Measurements from ENCODE around the gene MARK2.

DNA sequence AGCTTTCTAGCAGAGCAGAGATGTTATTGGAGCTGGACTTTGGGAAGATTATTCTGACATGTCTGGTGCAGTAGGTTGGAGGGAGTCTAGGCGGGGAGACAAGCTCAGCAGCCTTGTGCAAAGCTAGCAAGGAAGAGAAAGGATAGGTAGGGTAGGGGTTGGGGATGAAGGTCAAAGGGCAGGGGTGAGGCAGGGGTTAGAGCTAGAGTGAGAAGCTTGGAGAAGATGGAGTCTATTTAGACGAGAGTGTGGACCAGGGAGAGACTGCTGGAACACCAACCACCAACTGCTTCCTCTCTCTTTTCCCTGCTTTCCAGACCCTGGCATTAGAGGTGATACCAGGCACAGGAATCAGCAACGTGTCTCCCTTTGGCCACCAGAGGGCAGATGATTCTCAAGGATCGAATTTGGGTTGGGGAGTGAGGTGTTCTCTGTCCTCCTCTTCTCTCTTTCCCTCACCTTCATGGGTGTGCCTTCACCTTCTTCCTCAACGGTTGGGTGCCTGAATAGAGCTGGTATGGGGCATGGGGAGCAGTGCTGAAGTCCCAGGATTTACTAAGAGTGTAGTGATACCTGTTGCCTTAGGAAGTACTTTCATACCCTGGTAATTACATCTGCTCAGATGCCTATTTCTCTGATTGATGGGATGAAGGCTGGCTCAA lies 1.8 kb upstream of the MARK2 start:
- TF ChIP-seq, protein P1, sequence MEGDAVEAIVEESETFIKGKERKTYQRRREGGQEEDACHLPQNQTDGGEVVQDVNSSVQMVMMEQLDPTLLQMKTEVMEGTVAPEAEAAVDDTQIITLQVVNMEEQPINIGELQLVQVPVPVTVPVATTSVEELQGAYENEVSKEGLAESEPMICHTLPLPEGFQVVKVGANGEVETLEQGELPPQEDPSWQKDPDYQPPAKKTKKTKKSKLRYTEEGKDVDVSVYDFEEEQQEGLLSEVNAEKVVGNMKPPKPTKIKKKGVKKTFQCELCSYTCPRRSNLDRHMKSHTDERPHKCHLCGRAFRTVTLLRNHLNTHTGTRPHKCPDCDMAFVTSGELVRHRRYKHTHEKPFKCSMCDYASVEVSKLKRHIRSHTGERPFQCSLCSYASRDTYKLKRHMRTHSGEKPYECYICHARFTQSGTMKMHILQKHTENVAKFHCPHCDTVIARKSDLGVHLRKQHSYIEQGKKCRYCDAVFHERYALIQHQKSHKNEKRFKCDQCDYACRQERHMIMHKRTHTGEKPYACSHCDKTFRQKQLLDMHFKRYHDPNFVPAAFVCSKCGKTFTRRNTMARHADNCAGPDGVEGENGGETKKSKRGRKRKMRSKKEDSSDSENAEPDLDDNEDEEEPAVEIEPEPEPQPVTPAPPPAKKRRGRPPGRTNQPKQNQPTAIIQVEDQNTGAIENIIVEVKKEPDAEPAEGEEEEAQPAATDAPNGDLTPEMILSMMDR (IDR thresholded peaks at IDR 0.05) = peak; percentile 78 to 89 (median 83)
- no peak for TF ChIP-seq POLR2A (IDR thresholded peaks at IDR 0.05)

Measured in heart left ventricle (tissue), 13 donors.